Skeletal muscle tissue (tissue), 5 donors: ENCODE results near the gene CCDC186. TPM values are rescaled to one million over a fixed set of nuclear protein-coding genes. Genes with fewer than 3 reads are reported as not detected.

ENCODE experiments used
- H3K27ac ChIP-seq: one replicate; pipeline ENCODE4 v1.7.0; 2013; ENCODE audit warnings: mild to moderate bottlenecking, low read depth, low read length, inconsistent platforms
- H3K27me3 ChIP-seq, 3 donors: one replicate each; pipeline ENCODE4 v1.7.0; 2013; ENCODE audit warnings: low read length in 3 of 3; ENCODE audit not compliant: control insufficient read depth in 3 of 3, insufficient read depth in 3 of 3
- H3K36me3 ChIP-seq, 3 donors: one replicate each; pipeline ENCODE4 v1.7.0; 2013; ENCODE audit warnings: low read length in 3 of 3; ENCODE audit not compliant: control insufficient read depth in 3 of 3, insufficient read depth in 3 of 3
- H3K4me1 ChIP-seq, 3 donors: one replicate each; pipeline ENCODE4 v1.7.0; 2013; ENCODE audit warnings: low read length in 3 of 3, mild to moderate bottlenecking in 3 of 3; ENCODE audit not compliant: control insufficient read depth in 3 of 3, insufficient read depth in 3 of 3
- H3K4me3 ChIP-seq, 3 donors: one replicate each; pipeline ENCODE4 v1.7.0; 2013; ENCODE audit warnings: low read length in 3 of 3
- H3K9ac ChIP-seq, 3 donors: one replicate each; pipeline ENCODE4 v1.7.0; 2013; ENCODE audit warnings: low read length in 3 of 3, mild to moderate bottlenecking in 3 of 3, moderate library complexity in 2 of 3, low read depth in 1 of 3
- H3K9me3 ChIP-seq, 3 donors: one replicate each; pipeline ENCODE4 v1.7.0; 2013; ENCODE audit warnings: low read length in 3 of 3; ENCODE audit not compliant: control insufficient read depth in 3 of 3
- small RNA-seq: library from RNA; depleted of rRNA; stranded (forward); fragments of <200 nt; gene quantifications from one replicate; pipeline ENCODE3, GENCODE V24; 2014
- total RNA-seq: library from RNA; depleted of rRNA; stranded (reverse); fragments of >200 nt; gene quantifications from one replicate; pipeline ENCODE4 v1.2.3, GENCODE V29; 2014
- donor health status: Osteomylitis.

CCDC186 gene
- total RNA-seq, 1 donor from 2014 or later, result 9.4 TPM

DNA sequence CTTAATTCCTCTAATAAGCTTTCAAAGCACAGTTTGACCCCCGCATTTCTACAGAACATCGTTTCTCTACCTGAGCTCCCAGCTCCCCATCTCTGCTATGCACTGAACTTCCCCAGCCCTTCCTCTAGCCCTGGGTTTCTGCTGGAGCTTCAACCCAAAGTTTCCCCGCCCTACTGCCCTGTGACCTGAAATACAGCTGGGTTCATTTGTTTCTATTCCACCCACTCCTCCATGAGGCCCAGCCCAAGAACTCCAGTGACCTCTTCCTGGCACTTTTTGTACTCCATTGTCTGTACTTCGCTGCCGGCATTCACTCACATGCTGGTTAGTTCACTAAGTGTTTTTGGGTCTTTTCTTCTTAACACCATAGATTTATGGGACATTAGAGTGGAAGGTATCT, 94.6 kb downstream of the CCDC186 start:
- no peak overlapping the region for H3K4me3 ChIP-seq
- H3K9me3 ChIP-seq, result no peaks in the 10 kb centered on the region
- H3K9ac ChIP-seq, result no peak overlapping the region
- no peaks in the 10 kb centered on the region for H3K36me3 ChIP-seq
- no peak overlapping the region for H3K27ac ChIP-seq
- H3K4me1 ChIP-seq, result no peaks in the 10 kb centered on the region
- H3K27me3 ChIP-seq, result no peaks in the 10 kb centered on the region

DNA sequence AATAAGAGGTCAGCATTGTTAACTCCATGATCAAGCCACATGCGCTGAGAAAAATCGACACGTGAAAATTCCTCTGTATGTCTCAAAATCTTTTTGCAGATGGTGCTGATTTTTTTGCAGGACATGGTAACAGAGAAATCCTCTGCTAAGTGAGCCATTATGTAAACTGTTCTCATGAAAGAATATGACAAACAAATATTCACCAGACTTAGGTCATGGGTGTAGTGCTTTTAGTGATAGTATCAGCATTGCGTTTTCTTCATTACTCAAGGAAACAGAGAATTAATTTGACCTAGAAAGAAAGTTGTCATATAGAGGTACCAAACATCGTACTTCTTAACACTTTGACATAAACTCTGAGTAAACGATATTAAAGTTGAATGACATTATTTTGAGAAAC, 95.7 kb downstream of the CCDC186 start:
- no peaks in the 10 kb centered on the region for H3K27me3 ChIP-seq
- H3K27ac ChIP-seq, result no peak overlapping the region
- no peak overlapping the region for H3K9ac ChIP-seq
- no peaks in the 10 kb centered on the region for H3K9me3 ChIP-seq
- no peaks in the 10 kb centered on the region for H3K4me1 ChIP-seq
- H3K4me3 ChIP-seq, result no peak overlapping the region
- no peaks in the 10 kb centered on the region for H3K36me3 ChIP-seq

DNA sequence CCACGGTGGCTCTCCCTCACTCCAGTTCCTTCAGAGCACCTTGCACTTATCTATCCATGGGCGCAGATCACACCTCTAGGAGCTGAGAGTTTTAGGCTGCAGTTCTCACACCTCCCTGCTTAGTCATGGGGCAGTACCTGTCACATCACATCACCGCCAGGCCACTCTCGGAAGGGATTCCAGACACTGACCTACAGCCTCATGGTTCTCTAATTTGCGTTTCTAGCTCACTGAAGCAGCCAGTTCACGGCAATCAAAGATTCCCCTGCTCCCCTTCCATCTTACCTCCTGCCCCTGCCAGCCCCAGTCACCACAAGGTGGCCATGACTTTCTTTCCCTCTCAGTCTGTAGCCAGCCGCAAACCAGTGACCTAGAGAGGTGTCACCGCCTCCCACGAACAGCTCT, 96.2 kb downstream of the CCDC186 start:
- Histone ChIP-seq H3K4me1 (no peaks in the 10 kb centered on the region), H3K27me3 (no peaks in the 10 kb centered on the region), H3K4me3 (no peak overlapping the region), H3K9ac (no peak overlapping the region), H3K9me3 (no peaks in the 10 kb centered on the region), H3K27ac (no peak overlapping the region), H3K36me3 (no peaks in the 10 kb centered on the region)

DNA sequence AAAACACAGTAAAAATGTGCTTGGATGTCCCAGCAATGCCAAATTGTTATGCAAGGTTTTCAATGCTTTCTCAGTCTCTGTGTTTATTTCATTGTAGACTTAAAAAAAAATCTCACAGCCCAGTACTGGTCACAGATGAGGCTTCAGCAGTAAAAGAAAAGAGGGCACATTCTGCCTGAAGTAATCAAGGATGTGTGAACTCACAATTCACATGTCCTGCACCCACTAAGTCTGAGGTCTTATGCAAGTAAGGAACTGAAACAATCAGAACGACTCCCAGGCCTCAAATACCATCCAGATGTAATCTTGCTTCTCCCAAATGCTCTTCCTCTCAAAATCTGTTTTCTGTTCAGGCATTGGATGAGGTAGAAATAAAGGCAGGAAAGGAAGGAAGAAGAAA, 96.7 kb downstream of the CCDC186 start:
- H3K9me3 ChIP-seq, result no peaks in the 10 kb centered on the region
- no peaks in the 10 kb centered on the region for H3K4me1 ChIP-seq
- no peak overlapping the region for H3K9ac ChIP-seq
- no peak overlapping the region for H3K4me3 ChIP-seq
- no peaks in the 10 kb centered on the region for H3K36me3 ChIP-seq
- no peak overlapping the region for H3K27ac ChIP-seq
- no peaks in the 10 kb centered on the region for H3K27me3 ChIP-seq

DNA sequence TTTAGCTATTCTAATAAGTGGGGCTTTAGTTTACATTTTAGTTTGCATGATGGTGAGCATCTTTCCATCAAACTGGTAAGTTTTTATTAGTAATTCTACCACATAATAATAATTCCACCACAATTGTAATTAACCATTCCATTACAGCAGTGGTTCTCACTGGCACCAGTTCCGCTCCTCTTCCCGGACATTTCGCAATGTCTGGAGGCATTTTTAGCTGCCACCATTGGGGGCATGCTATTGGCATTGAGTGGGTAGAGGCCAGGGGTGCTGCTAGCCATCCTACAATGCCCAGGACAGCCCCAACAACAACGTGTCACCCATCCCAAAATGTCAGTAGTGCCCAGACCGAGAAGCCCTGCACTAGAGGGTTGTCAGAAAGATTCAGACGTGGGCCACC, 98.9 kb downstream of the CCDC186 start:
- Histone ChIP-seq H3K36me3 (no peaks in the 10 kb centered on the region), H3K27me3 (no peaks in the 10 kb centered on the region), H3K4me1 (no peaks in the 10 kb centered on the region), H3K9me3 (no peaks in the 10 kb centered on the region), H3K9ac (no peak overlapping the region), H3K4me3 (no peak overlapping the region), H3K27ac (no peak overlapping the region)

DNA sequence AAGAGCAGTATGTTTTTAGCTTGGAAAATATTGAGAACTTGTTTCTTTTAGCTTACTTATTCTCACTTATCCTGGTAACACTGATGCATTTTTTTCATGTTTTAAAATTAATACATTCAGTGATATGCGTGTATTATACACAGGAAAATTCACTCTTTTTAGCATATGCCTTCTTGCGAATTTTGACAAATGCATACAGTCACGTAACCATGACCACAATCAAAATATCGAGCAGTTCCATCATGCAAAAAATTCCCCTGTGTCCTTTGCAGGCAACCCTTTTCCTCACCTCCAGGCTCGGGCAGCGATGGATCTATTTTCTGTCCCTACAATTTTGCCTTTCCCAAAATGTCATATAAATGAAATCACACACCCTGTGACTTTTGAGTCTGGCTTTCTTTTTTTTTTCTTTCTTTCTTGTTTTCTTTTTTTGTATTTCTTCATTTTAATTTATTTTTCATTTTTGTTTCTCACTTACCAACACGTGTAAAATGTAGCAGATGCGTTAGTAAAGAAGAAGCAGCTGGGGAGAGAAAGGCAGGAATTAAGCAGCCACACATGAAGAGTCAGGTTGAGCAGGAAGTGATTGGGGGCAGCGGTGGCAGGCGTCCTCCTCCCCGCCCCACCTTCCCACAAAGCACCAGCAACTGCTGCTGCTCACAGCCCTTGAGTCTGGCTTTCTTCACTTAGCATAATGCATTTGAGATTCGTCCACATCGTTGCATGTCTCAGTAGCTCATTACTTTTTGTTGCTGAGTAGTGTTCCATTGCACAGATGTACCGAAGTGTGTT, 100.4 kb downstream of the CCDC186 start:
- Histone ChIP-seq H3K4me1 (no peaks in the 10 kb centered on the region), H3K36me3 (no peaks in the 10 kb centered on the region), H3K27me3 (no peaks in the 10 kb centered on the region), H3K9me3 (no peaks in the 10 kb centered on the region), H3K27ac (no peak overlapping the region), H3K9ac (no peak overlapping the region), H3K4me3 (no peak overlapping the region)

DNA sequence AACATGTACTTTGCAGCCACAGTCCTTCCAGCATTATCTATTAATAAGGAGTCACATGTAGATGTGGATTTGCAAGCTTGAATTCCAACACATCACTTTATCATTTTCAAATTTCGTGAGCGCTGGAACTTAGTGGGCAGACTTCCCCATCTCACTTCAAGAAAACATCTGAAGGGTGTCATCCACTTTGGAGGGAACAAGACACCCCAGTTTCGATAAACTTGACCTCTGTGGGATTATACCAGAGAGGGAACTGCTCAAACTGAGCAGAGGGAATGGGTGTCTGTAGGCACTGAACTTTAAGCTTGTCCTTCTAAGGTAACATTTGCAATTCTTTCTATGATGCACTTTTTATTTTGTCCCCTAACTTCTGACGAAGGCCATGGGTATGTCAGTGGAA, 102.8 kb downstream of the CCDC186 start:
- Histone ChIP-seq H3K27ac (no peak overlapping the region), H3K4me3 (no peak overlapping the region), H3K27me3 (no peaks in the 10 kb centered on the region), H3K9ac (no peak overlapping the region), H3K9me3 (no peaks in the 10 kb centered on the region), H3K36me3 (no peaks in the 10 kb centered on the region), H3K4me1 (no peaks in the 10 kb centered on the region)

Small RNA genes within 50 kb of the gene (small RNA-seq; reads per million reads assigned to genes)
- gene RF02277, result not detected
- not detected for gene RNU6-709P

Other genes with a start within 250 kb of the CCDC186 start
- 0.52 TPM for gene ADRB1, start 130.3 kb downstream of the CCDC186 start, total RNA-seq
- 0.52 TPM for gene TDRD1, start 5.2 kb upstream of the CCDC186 start, total RNA-seq
- gene VWA2, start 65.1 kb upstream of the CCDC186 start, total RNA-seq, result not detected
- gene AFAP1L2, start 230.3 kb upstream of the CCDC186 start, total RNA-seq, result 24.0 TPM